ENCODE results near the gene ARHGAP35.

Gene ARHGAP35

GRCh38 chr19:46845959-46846459 lies 14.8 kb upstream of the ARHGAP35 start:
- Histone ChIP-seq H3K79me1 (ENCODE audit: low read length) (peaks cover 39% of the 10 kb centered on the region), H3K27me3 (ENCODE audit: insufficient read depth, low read length) (no peaks in the 10 kb centered on the region), H2BK12ac (ENCODE audit: low read length) (peak overlapping the region; percentile 66), H3K4me1 (ENCODE audit: control insufficient read depth in 1 of 2, insufficient read depth in 2 of 2, low read length in 2 of 2) (peaks cover 38 to 47% of the 10 kb centered on the region in 2 experiments), H3K36me3 (ENCODE audit: control insufficient read depth in 1 of 2, insufficient read depth in 2 of 2, low read length in 2 of 2) (peaks cover 27 to 34% of the 10 kb centered on the region in 2 experiments), H2BK5ac (ENCODE audit: low read depth, low read length, poor library complexity) (peak overlapping the region; percentile 19), H4K91ac (ENCODE audit: low read depth, low read length) (peak overlapping the region; percentile 71), H4K8ac (ENCODE audit: low read depth, low read length) (peak overlapping the region; percentile 54), H3K4me2 (ENCODE audit: low read length) (no peak overlapping the region), H3K14ac (ENCODE audit: low read length) (peak overlapping the region; percentile 69), H3K23ac (ENCODE audit: low read length) (no peak overlapping the region), H3K18ac (ENCODE audit: low read length) (peak overlapping the region; percentile 89), H2BK120ac (ENCODE audit: insufficient read depth, low read length, poor library complexity) (peak overlapping the region; percentile 59), H2AFZ (ENCODE audit: insufficient read depth, low read length, poor library complexity) (peak overlapping the region; percentile 4), H4K12ac (ENCODE audit: low read depth, low read length) (no peak overlapping the region), H3K4me3 (ENCODE audit: low read depth, low read length) (no peak overlapping the region), H2AK5ac (ENCODE audit: low read length) (peak overlapping the region; percentile 62), H3K79me2 (ENCODE audit: control insufficient read depth, insufficient read depth, low read length, poor library complexity) (peaks cover 6% of the 10 kb centered on the region), H3K9ac (ENCODE audit: low read length) (no peak overlapping the region), H3K27ac (ENCODE audit: low read depth, low read length) (peak overlapping the region; percentile 42), H3K4ac (ENCODE audit: low read depth, low read length) (peak overlapping the region; percentile 68), H3K9me3 (ENCODE audit: insufficient read depth, low read depth, low read length) (no peaks in the 10 kb centered on the region)
- DNase-seq, result no peak
- WGBS (ENCODE audit: extremely low coverage, insufficient coverage, insufficient read length), result no CpG with 5 or more reads among the region's 19 CpGs

GRCh38 chr19:46847528-46847927 lies 13.3 kb upstream of the ARHGAP35 start:
- Histone ChIP-seq H3K14ac (ENCODE audit: low read length) (no peak overlapping the region), H3K36me3 (ENCODE audit: control insufficient read depth in 1 of 2, insufficient read depth in 2 of 2, low read length in 2 of 2) (peaks cover 15 to 22% of the 10 kb centered on the region in 2 experiments), H3K4ac (ENCODE audit: low read depth, low read length) (no peak overlapping the region), H2BK5ac (ENCODE audit: low read depth, low read length, poor library complexity) (no peak overlapping the region), H2AFZ (ENCODE audit: insufficient read depth, low read length, poor library complexity) (no peak overlapping the region), H2BK120ac (ENCODE audit: insufficient read depth, low read length, poor library complexity) (no peak overlapping the region), H4K91ac (ENCODE audit: low read depth, low read length) (no peak overlapping the region), H3K18ac (ENCODE audit: low read length) (no peak overlapping the region), H3K79me1 (ENCODE audit: low read length) (peaks cover 39% of the 10 kb centered on the region), H3K4me2 (ENCODE audit: low read length) (no peak overlapping the region), H3K79me2 (ENCODE audit: control insufficient read depth, insufficient read depth, low read length, poor library complexity) (peaks cover 6% of the 10 kb centered on the region), H3K27ac (ENCODE audit: low read depth, low read length) (peak overlapping the region; percentile 82), H3K9me3 (ENCODE audit: insufficient read depth, low read depth, low read length) (no peaks in the 10 kb centered on the region), H2AK5ac (ENCODE audit: low read length) (no peak overlapping the region), H3K4me3 (ENCODE audit: low read depth, low read length) (no peak overlapping the region), H3K23ac (ENCODE audit: low read length) (no peak overlapping the region), H2BK12ac (ENCODE audit: low read length) (no peak overlapping the region), H4K8ac (ENCODE audit: low read depth, low read length) (no peak overlapping the region), H3K9ac (ENCODE audit: low read length) (no peak overlapping the region), H3K27me3 (ENCODE audit: insufficient read depth, low read length) (no peaks in the 10 kb centered on the region), H3K4me1 (ENCODE audit: control insufficient read depth in 1 of 2, insufficient read depth in 2 of 2, low read length in 2 of 2) (peaks cover 38 to 40% of the 10 kb centered on the region in 2 experiments), H4K12ac (ENCODE audit: low read depth, low read length) (no peak overlapping the region)
- DNase-seq, result no peak
- no CpG with 5 or more reads among the region's 11 CpGs for WGBS (ENCODE audit: extremely low coverage, insufficient coverage, insufficient read length)

GRCh38 chr19:46848389-46848788 lies 12.4 kb upstream of the ARHGAP35 start:
- H3K79me2 ChIP-seq (ENCODE audit: control insufficient read depth, insufficient read depth, low read length, poor library complexity), result peaks cover 6% of the 10 kb centered on the region
- H3K4ac ChIP-seq (ENCODE audit: low read depth, low read length), result no peak overlapping the region
- peak overlapping the region; percentile 67 for H3K18ac ChIP-seq (ENCODE audit: low read length)
- H4K12ac ChIP-seq (ENCODE audit: low read depth, low read length), result no peak overlapping the region
- peaks cover 29 to 31% of the 10 kb centered on the region in 2 experiments for H3K4me1 ChIP-seq (ENCODE audit: control insufficient read depth in 1 of 2, insufficient read depth in 2 of 2, low read length in 2 of 2)
- H3K27ac ChIP-seq (ENCODE audit: low read depth, low read length), result peak overlapping the region; percentile 82
- H3K4me2 ChIP-seq (ENCODE audit: low read length), result no peak overlapping the region
- peak overlapping the region; percentile 70 for H2BK12ac ChIP-seq (ENCODE audit: low read length)
- no peak overlapping the region for H3K14ac ChIP-seq (ENCODE audit: low read length)
- peaks cover 6 to 13% of the 10 kb centered on the region in 2 experiments for H3K36me3 ChIP-seq (ENCODE audit: control insufficient read depth in 1 of 2, insufficient read depth in 2 of 2, low read length in 2 of 2)
- H3K9ac ChIP-seq (ENCODE audit: low read length), result no peak overlapping the region
- H2AK5ac ChIP-seq (ENCODE audit: low read length), result peak overlapping the region; percentile 7
- peaks cover 32% of the 10 kb centered on the region for H3K79me1 ChIP-seq (ENCODE audit: low read length)
- H2BK120ac ChIP-seq (ENCODE audit: insufficient read depth, low read length, poor library complexity), result peak overlapping the region; percentile 54
- H2BK5ac ChIP-seq (ENCODE audit: low read depth, low read length, poor library complexity), result peak overlapping the region; percentile 61
- H3K9me3 ChIP-seq (ENCODE audit: insufficient read depth, low read depth, low read length), result no peaks in the 10 kb centered on the region
- WGBS (ENCODE audit: extremely low coverage, insufficient coverage, insufficient read length), result no CpG with 5 or more reads among the region's 2 CpGs
- no peak overlapping the region for H4K8ac ChIP-seq (ENCODE audit: low read depth, low read length)
- H4K91ac ChIP-seq (ENCODE audit: low read depth, low read length), result peak overlapping the region; percentile 49
- peak overlapping the region; percentile 25 for H2AFZ ChIP-seq (ENCODE audit: insufficient read depth, low read length, poor library complexity)
- no peak overlapping the region for H3K4me3 ChIP-seq (ENCODE audit: low read depth, low read length)
- DNase-seq, result no peak
- H3K23ac ChIP-seq (ENCODE audit: low read length), result no peak overlapping the region
- no peaks in the 10 kb centered on the region for H3K27me3 ChIP-seq (ENCODE audit: insufficient read depth, low read length)

- peak overlapping the region; percentile 51 for H2BK5ac ChIP-seq (ENCODE audit: low read depth, low read length, poor library complexity)
- H3K14ac ChIP-seq (ENCODE audit: low read length), result peak overlapping the region; percentile 41
- no peaks in the 10 kb centered on the region for H3K9me3 ChIP-seq (ENCODE audit: insufficient read depth, low read depth, low read length)
- peak overlapping the region; percentile 78 for H4K91ac ChIP-seq (ENCODE audit: low read depth, low read length)
- peak overlapping the region; percentile 7 for H2BK120ac ChIP-seq (ENCODE audit: insufficient read depth, low read length, poor library complexity)
- H3K27me3 ChIP-seq (ENCODE audit: insufficient read depth, low read length), result no peaks in the 10 kb centered on the region
- H3K79me2 ChIP-seq (ENCODE audit: control insufficient read depth, insufficient read depth, low read length, poor library complexity), result peaks cover 6% of the 10 kb centered on the region
- no peak overlapping the region for H3K23ac ChIP-seq (ENCODE audit: low read length)
- H2AK5ac ChIP-seq (ENCODE audit: low read length), result no peak overlapping the region
- H3K4ac ChIP-seq (ENCODE audit: low read depth, low read length), result peak overlapping the region; percentile 41
- H2BK12ac ChIP-seq (ENCODE audit: low read length), result peak overlapping the region; percentile 53
- no peak for DNase-seq
- peaks cover 20 to 23% of the 10 kb centered on the region in 2 experiments for H3K4me1 ChIP-seq (ENCODE audit: control insufficient read depth in 1 of 2, insufficient read depth in 2 of 2, low read length in 2 of 2)
- H3K4me2 ChIP-seq (ENCODE audit: low read length), result peak overlapping the region; percentile 57
- H3K36me3 ChIP-seq (ENCODE audit: control insufficient read depth in 1 of 2, insufficient read depth in 2 of 2, low read length in 2 of 2), result peaks cover 3 to 7% of the 10 kb centered on the region in 2 experiments
- H4K8ac ChIP-seq (ENCODE audit: low read depth, low read length), result peak overlapping the region; percentile 12
- H3K9ac ChIP-seq (ENCODE audit: low read length), result no peak overlapping the region
- peaks cover 25% of the 10 kb centered on the region for H3K79me1 ChIP-seq (ENCODE audit: low read length)
- peak overlapping the region; percentile 10 for H3K18ac ChIP-seq (ENCODE audit: low read length)
- peak overlapping the region; percentile 49 for H3K4me3 ChIP-seq (ENCODE audit: low read depth, low read length)
- no peak overlapping the region for H2AFZ ChIP-seq (ENCODE audit: insufficient read depth, low read length, poor library complexity)
- H4K12ac ChIP-seq (ENCODE audit: low read depth, low read length), result no peak overlapping the region
- H3K27ac ChIP-seq (ENCODE audit: low read depth, low read length), result peak overlapping the region; percentile 86
- no CpG with 5 or more reads among the region's 5 CpGs for WGBS (ENCODE audit: extremely low coverage, insufficient coverage, insufficient read length)
These were observed 11.2 kb upstream of the ARHGAP35 start for GRCh38 chr19:46849610-46850009.

Measured in trophoblast cell (in vitro differentiated cells and primary cell).